A673 (cell line): Measurements from ENCODE around the gene GOLPH3L.

Experiments
- CTCF ChIP-seq: fragments of 300-800, 200-600 bp; sonication (generic); conservative IDR thresholded peaks from 2 replicates; pipeline ENCODE4 v1.5.1; 2017; ENCODE audit warnings: low read depth, mild to moderate bottlenecking, antibody characterized with exemption, low read length, moderate library complexity, mixed read lengths
- EZH2 ChIP-seq: fragments of 200-600 bp; sonication (generic); IDR thresholded peaks from 2 replicates; pipeline ENCODE4 v1.6.1; 2017; ENCODE audit warnings: borderline replicate concordance, low read depth, mild to moderate bottlenecking, mixed read lengths, antibody characterized with exemption, low read length; ENCODE audit not compliant: poor library complexity, severe bottlenecking

- TF ChIP-seq EZH2 (no peak), CTCF (no peak)
These were observed 100.0 kb downstream of the GOLPH3L start for GRCh38 chr1:150596976-150597375.
